Ishikawa (cell line): ENCODE data around the gene CD48.

Experiments
- CEBPB ChIP-seq: IDR thresholded peaks from 2 replicates; pipeline ENCODE4 v1.6.1; 2012
- CREB1 ChIP-seq: IDR thresholded peaks from 2 replicates; pipeline ENCODE4 v1.6.1; 2012; ENCODE audit warnings: low read depth
- EGR1 ChIP-seq: IDR thresholded peaks from 2 replicates; pipeline ENCODE4 v1.6.1; 2012
- EP300 ChIP-seq: IDR thresholded peaks from 2 replicates; pipeline ENCODE4 v1.6.1; 2012; ENCODE audit warnings: borderline replicate concordance
- FOXM1 ChIP-seq: IDR thresholded peaks from 2 replicates; pipeline ENCODE4 v1.6.1; 2012; ENCODE audit warnings: low read depth, borderline replicate concordance
- MAX ChIP-seq: IDR thresholded peaks from 2 replicates; pipeline ENCODE4 v1.6.1; 2012
- NFIC ChIP-seq: IDR thresholded peaks from 2 replicates; pipeline ENCODE4 v1.6.1; 2012
- RAD21 ChIP-seq: IDR thresholded peaks from 2 replicates; pipeline ENCODE4 v1.6.1; 2012; ENCODE audit warnings: low read depth
- REST ChIP-seq: IDR thresholded peaks from 2 replicates; pipeline ENCODE4 v1.6.1; 2012; ENCODE audit warnings: low read depth, mild to moderate bottlenecking
- TAF1 ChIP-seq: IDR thresholded peaks from 2 replicates; pipeline ENCODE4 v1.6.1; 2012; ENCODE audit warnings: low read depth, mild to moderate bottlenecking
- TCF12 ChIP-seq: IDR thresholded peaks from 2 replicates; pipeline ENCODE4 v1.6.1; 2012; ENCODE audit warnings: low read depth
- TEAD4 ChIP-seq: IDR thresholded peaks from 2 replicates; pipeline ENCODE4 v1.6.1; 2012
- USF1 ChIP-seq: IDR thresholded peaks from 2 replicates; pipeline ENCODE4 v1.6.1; 2012
- YY1 ChIP-seq: IDR thresholded peaks from 2 replicates; pipeline ENCODE4 v1.6.1; 2012; ENCODE audit warnings: low read depth
- ZBTB7A ChIP-seq: IDR thresholded peaks from 2 replicates; pipeline ENCODE4 v1.6.1; 2012; ENCODE audit warnings: low read depth

Gene CD48

GRCh38 chr1:160646180-160646579 is 65.4 kb downstream of the CD48 start:
- TF ChIP-seq EGR1 (no peak), YY1 (no peak), FOXM1 (no peak), ZBTB7A (no peak), USF1 (no peak), RAD21 (no peak), TEAD4 (no peak), CREB1 (no peak), REST (no peak), CEBPB (no peak), MAX (no peak), TAF1 (no peak), NFIC (no peak), TCF12 (no peak), EP300 (no peak)

GRCh38 chr1:160645386-160646130 is 66.1 kb downstream of the CD48 start:
- no peak for TF ChIP-seq USF1
- no peak for TF ChIP-seq EP300
- TF ChIP-seq TEAD4, result no peak
- no peak for TF ChIP-seq MAX
- no peak for TF ChIP-seq EGR1
- no peak for TF ChIP-seq ZBTB7A
- TF ChIP-seq REST, result no peak
- TF ChIP-seq CEBPB, result no peak
- TF ChIP-seq CREB1, result no peak
- no peak for TF ChIP-seq RAD21
- TF ChIP-seq YY1, result no peak
- TF ChIP-seq NFIC, result no peak
- TF ChIP-seq TCF12, result no peak
- no peak for TF ChIP-seq TAF1
- no peak for TF ChIP-seq FOXM1

GRCh38 chr1:160644399-160644798 is 67.2 kb downstream of the CD48 start:
- TF ChIP-seq USF1, result no peak
- TF ChIP-seq MAX, result no peak
- no peak for TF ChIP-seq EGR1
- no peak for TF ChIP-seq EP300
- no peak for TF ChIP-seq CREB1
- no peak for TF ChIP-seq YY1
- TF ChIP-seq TCF12, result no peak
- no peak for TF ChIP-seq CEBPB
- no peak for TF ChIP-seq NFIC

- TF ChIP-seq ZBTB7A, result no peak
- no peak for TF ChIP-seq CREB1
- TF ChIP-seq TAF1, result no peak
- no peak for TF ChIP-seq YY1
These were observed 68.5 kb downstream of the CD48 start for GRCh38 chr1:160643138-160643537.

- TF ChIP-seq MAX (no peak), USF1 (no peak), ZBTB7A (no peak), CEBPB (no peak), NFIC (no peak), RAD21 (no peak)
These were observed 69.4 kb downstream of the CD48 start for GRCh38 chr1:160642281-160642644.
